GM18870 (cell line): ENCODE measurements around the gene GPRC5A.
A peak's percentile ranks its signal among the peaks of the same experiment; 100 is the strongest.

Source experiments
- ATAC-seq: cut with Tn5 transposase; IDR thresholded peaks from one replicate; pipeline ENCODE4 v1.9.1; 2021; ENCODE audit warnings: moderate library complexity; ENCODE audit not compliant: unreplicated experiment

The GPRC5A gene

GRCh38 chr12:12883369-12884001 is 7.9 kb upstream of the GPRC5A start:
- ATAC-seq, result no peak

GRCh38 chr12:12885096-12885792 is 6.1 kb upstream of the GPRC5A start:
- ATAC-seq, result no peak

GRCh38 chr12:12887471-12887870 is 3.9 kb upstream of the GPRC5A start:
- ATAC-seq, result no peak

GRCh38 chr12:12889701-12890100 is 1.7 kb upstream of the GPRC5A start:
- ATAC-seq, result no peak

- no peak for ATAC-seq
Measured at GRCh38 chr12:12890543-12891079, 751 bp upstream of the GPRC5A start.

- no peak for ATAC-seq
Measured at GRCh38 chr12:12891881-12892355, 556 bp downstream of the GPRC5A start.

- no peak for ATAC-seq
Measured at GRCh38 chr12:12892681-12893141, 1.3 kb downstream of the GPRC5A start.

GRCh38 chr12:12893438-12893837 is 2.1 kb downstream of the GPRC5A start:
- no peak for ATAC-seq

- no peak for ATAC-seq
Measured at GRCh38 chr12:12896260-12896659, 4.9 kb downstream of the GPRC5A start.

- no peak for ATAC-seq
Measured at GRCh38 chr12:12897302-12897701, 5.9 kb downstream of the GPRC5A start.

- ATAC-seq, result no peak
Measured at GRCh38 chr12:12898136-12898717, 6.9 kb downstream of the GPRC5A start.

GRCh38 chr12:12898911-12899511 is 7.6 kb downstream of the GPRC5A start:
- no peak for ATAC-seq

- peak; percentile 84 for ATAC-seq
Measured at GRCh38 chr12:12899530-12900380, 8.4 kb downstream of the GPRC5A start.

- ATAC-seq, result no peak
Measured at GRCh38 chr12:12900786-12901157, 9.4 kb downstream of the GPRC5A start.

- ATAC-seq, result no peak
Measured at GRCh38 chr12:12901158-12901791, 9.9 kb downstream of the GPRC5A start.

- no peak for ATAC-seq
Measured at GRCh38 chr12:12902036-12902435, 10.7 kb downstream of the GPRC5A start.

GRCh38 chr12:12903642-12904609 is 12.6 kb downstream of the GPRC5A start:
- ATAC-seq, result no peak

- no peak for ATAC-seq
Measured at GRCh38 chr12:12907552-12907951, 16.2 kb downstream of the GPRC5A start.

- no peak for ATAC-seq
Measured at GRCh38 chr12:12908252-12908651, 16.9 kb downstream of the GPRC5A start.
